Smooth muscle cell (in vitro differentiated cells): ENCODE measurements around the gene EPB41L5. TPM values are rescaled to one million over a fixed set of nuclear protein-coding genes. Genes with fewer than 3 reads are reported as not detected.
A peak's percentile ranks its signal among the peaks of the same experiment; 100 is the strongest.

ENCODE experiments used
- DNase-seq: peaks from one replicate; lab custom pipeline; 2025; ENCODE audit not compliant: unreplicated experiment; lab: John Stamatoyannopoulos, UW
- H2AFZ ChIP-seq: fragments of 200-600 bp; sonication (generic); 2 replicates; pipeline ENCODE4 v1.6.0; 2016; ENCODE audit warnings: antibody characterized with exemption, low read depth, mild to moderate bottlenecking
- H3F3A ChIP-seq: fragments of 200-600 bp; sonication (generic); 2 replicates; pipeline ENCODE4 v1.6.0; 2017; ENCODE audit warnings: antibody characterized with exemption, low read depth
- H3K27ac ChIP-seq: fragments of 200-600 bp; sonication (generic); 2 replicates; pipeline ENCODE4 v1.5.1; 2016; ENCODE audit warnings: low read depth, mild to moderate bottlenecking
- H3K27me3 ChIP-seq: fragments of 200-600 bp; sonication (generic); 2 replicates; pipeline ENCODE4 v1.6.1; 2016; ENCODE audit warnings: low read depth, mild to moderate bottlenecking
- H3K36me3 ChIP-seq: fragments of 200-600 bp; sonication (generic); 2 replicates; pipeline ENCODE4 v1.5.1; 2016; ENCODE audit warnings: low read depth
- H3K4me1 ChIP-seq: fragments of 200-600 bp; sonication (generic); 2 replicates; pipeline ENCODE4 v1.5.1; 2016; ENCODE audit warnings: low read depth
- H3K4me2 ChIP-seq: fragments of 200-600 bp; sonication (generic); 2 replicates; pipeline ENCODE4 v1.6.0; 2016; ENCODE audit warnings: mild to moderate bottlenecking
- H3K4me3 ChIP-seq: fragments of 200-600 bp; sonication (generic); 2 replicates; pipeline ENCODE4 v1.5.1; 2016; ENCODE audit warnings: mild to moderate bottlenecking
- H3K79me2 ChIP-seq: fragments of 200-600 bp; sonication (generic); 2 replicates; pipeline ENCODE4 v1.6.0; 2016; ENCODE audit warnings: low read depth, mild to moderate bottlenecking
- H3K9ac ChIP-seq: fragments of 200-600 bp; sonication (generic); 2 replicates; pipeline ENCODE4 v1.6.0; 2016; ENCODE audit warnings: low read depth
- H3K9me3 ChIP-seq: fragments of 200-600 bp; sonication (generic); replicated peaks from 2 replicates; pipeline ENCODE4 v1.5.1; 2016; ENCODE audit warnings: low read depth
- H4K20me1 ChIP-seq: fragments of 200-600 bp; sonication (generic); 2 replicates; pipeline ENCODE4 v1.6.0; 2016; ENCODE audit warnings: low read depth
- WGBS: methylation state at CpG from one replicate; pipeline ENCODE4 v1.1.7; 2016; ENCODE audit warnings: low lambda C conversion rate; 5-methylcytosine and 5-hydroxymethylcytosine counted together
- polyA plus RNA-seq: library from polyadenylated mRNA; unstranded; fragments of >200 nt; fragmentation: Nextera tagmentation; extraction: Ambion mirVana; gene quantifications from 2 replicates; pipeline ENCODE4 v1.2.1, GENCODE V29; 2016
- total RNA-seq: library from RNA; depleted of rRNA; stranded (reverse); fragments of >200 nt; gene quantifications from 2 replicates; pipeline ENCODE4 v1.2.3, GENCODE V29; 2014
- TF ChIP-seq, protein P1 (sequence below): fragments of 200-600 bp; sonication (generic); IDR thresholded peaks from 2 replicates; pipeline ENCODE4 v1.5.1; 2017; ENCODE audit warnings: borderline replicate concordance, mild to moderate bottlenecking, antibody characterized with exemption; ENCODE audit not compliant: insufficient read depth, poor library complexity, severe bottlenecking

Gene EPB41L5
- total and polyA plus RNA-seq, 2 experiments from 2014 or later = 4.6 to 17.2 TPM

- 84% methylated on average over 2 of the region's 2 CpGs for WGBS
- H3K9me3 ChIP-seq = no peaks in the 10 kb centered on the region
Observed at GRCh38 chr2:120167272-120167671, 154.4 kb downstream of the EPB41L5 start.

GRCh38 chr2:120169020-120169419 is 156.1 kb downstream of the EPB41L5 start:
- no peak for DNase-seq
- Histone ChIP-seq H3K36me3 (no peaks in the 10 kb centered on the region), H3K79me2 (no peaks in the 10 kb centered on the region), H3K27ac (no peak overlapping the region), H3K4me1 (no peaks in the 10 kb centered on the region), H3K9ac (no peak overlapping the region), H3K4me3 (no peak overlapping the region), H3K4me2 (no peak overlapping the region), H3F3A (no peaks in the 10 kb centered on the region), H2AFZ (no peak overlapping the region), H3K27me3 (no peaks in the 10 kb centered on the region), H4K20me1 (no peaks in the 10 kb centered on the region), H3K9me3 (no peaks in the 10 kb centered on the region)
- TF ChIP-seq, protein P1, sequence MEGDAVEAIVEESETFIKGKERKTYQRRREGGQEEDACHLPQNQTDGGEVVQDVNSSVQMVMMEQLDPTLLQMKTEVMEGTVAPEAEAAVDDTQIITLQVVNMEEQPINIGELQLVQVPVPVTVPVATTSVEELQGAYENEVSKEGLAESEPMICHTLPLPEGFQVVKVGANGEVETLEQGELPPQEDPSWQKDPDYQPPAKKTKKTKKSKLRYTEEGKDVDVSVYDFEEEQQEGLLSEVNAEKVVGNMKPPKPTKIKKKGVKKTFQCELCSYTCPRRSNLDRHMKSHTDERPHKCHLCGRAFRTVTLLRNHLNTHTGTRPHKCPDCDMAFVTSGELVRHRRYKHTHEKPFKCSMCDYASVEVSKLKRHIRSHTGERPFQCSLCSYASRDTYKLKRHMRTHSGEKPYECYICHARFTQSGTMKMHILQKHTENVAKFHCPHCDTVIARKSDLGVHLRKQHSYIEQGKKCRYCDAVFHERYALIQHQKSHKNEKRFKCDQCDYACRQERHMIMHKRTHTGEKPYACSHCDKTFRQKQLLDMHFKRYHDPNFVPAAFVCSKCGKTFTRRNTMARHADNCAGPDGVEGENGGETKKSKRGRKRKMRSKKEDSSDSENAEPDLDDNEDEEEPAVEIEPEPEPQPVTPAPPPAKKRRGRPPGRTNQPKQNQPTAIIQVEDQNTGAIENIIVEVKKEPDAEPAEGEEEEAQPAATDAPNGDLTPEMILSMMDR = no peak

More at GRCh38 chr2:120167272-120167671, 154.4 kb downstream of the EPB41L5 start:
- TF ChIP-seq, protein P1 = no peak
- Histone ChIP-seq H3K79me2 (no peaks in the 10 kb centered on the region), H3F3A (no peaks in the 10 kb centered on the region), H3K4me3 (no peak overlapping the region), H3K27ac (no peak overlapping the region), H4K20me1 (no peaks in the 10 kb centered on the region), H3K4me1 (no peaks in the 10 kb centered on the region), H2AFZ (no peak overlapping the region), H3K36me3 (no peaks in the 10 kb centered on the region), H3K9ac (no peak overlapping the region), H3K4me2 (no peak overlapping the region), H3K27me3 (no peaks in the 10 kb centered on the region)
- no peak for DNase-seq

DNA sequence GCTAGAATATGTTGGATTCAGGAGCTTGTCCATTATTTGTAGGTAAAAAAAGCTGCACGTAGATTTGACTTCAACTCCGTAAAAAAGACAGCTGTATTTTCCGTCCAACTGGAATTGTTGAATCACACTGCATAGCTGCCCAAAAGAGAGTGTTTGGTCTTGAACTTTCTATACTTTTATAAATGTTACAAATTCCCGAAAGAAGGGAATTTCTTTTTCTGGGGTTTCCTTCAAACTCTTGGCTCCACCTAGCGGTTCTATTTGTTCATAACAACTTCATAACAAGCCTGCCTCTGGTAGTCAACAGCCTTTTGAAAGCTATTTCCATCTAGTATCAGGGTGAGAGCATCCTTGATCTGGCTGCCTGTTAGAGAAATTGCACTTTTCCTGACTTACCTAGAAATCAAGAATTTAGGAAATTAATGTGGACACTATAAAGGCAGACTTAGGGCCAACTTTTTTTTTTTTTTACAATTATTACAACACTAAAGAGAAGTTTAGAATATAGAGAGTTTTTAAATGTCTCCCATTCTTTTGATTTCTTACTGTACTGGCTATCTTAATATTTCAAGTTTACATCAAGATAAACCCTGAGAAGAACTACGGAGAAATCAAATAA is 162.2 kb downstream of the EPB41L5 start:
- H3K27ac ChIP-seq = no peak overlapping the region
- H3K79me2 ChIP-seq = no peaks in the 10 kb centered on the region
- WGBS = 34% methylated on average over 6 of the region's 6 CpGs
- TF ChIP-seq, protein P1 = peak; percentile 69
- no peak for DNase-seq
- no peaks in the 10 kb centered on the region for H4K20me1 ChIP-seq
- no peak overlapping the region for H3K9ac ChIP-seq
- no peak overlapping the region for H3K4me2 ChIP-seq
- no peaks in the 10 kb centered on the region for H3K27me3 ChIP-seq
- H2AFZ ChIP-seq = no peak overlapping the region
- H3F3A ChIP-seq = no peaks in the 10 kb centered on the region
- H3K4me1 ChIP-seq = no peaks in the 10 kb centered on the region
- no peak overlapping the region for H3K4me3 ChIP-seq
- H3K36me3 ChIP-seq = no peaks in the 10 kb centered on the region
- H3K9me3 ChIP-seq = no peaks in the 10 kb centered on the region

GRCh38 chr2:120176526-120176925 is 163.6 kb downstream of the EPB41L5 start:
- no peak for DNase-seq
- Histone ChIP-seq H3K4me2 (no peak overlapping the region), H3K36me3 (no peaks in the 10 kb centered on the region), H3K4me3 (no peak overlapping the region), H3K9ac (no peak overlapping the region), H4K20me1 (no peaks in the 10 kb centered on the region), H3K27ac (no peak overlapping the region), H3K27me3 (no peaks in the 10 kb centered on the region), H2AFZ (no peak overlapping the region), H3F3A (no peaks in the 10 kb centered on the region), H3K9me3 (no peaks in the 10 kb centered on the region), H3K4me1 (no peaks in the 10 kb centered on the region), H3K79me2 (no peaks in the 10 kb centered on the region)
- WGBS = 95% methylated on average over 3 of the region's 3 CpGs
- TF ChIP-seq, protein P1 = no peak
